OCI-LY7 (cell line): ENCODE results near the gene CST7. TPM values are rescaled to one million over a fixed set of nuclear protein-coding genes. Genes with fewer than 3 reads are reported as not detected.
"Not testable (repeated sequence)": the region's sequence is repeated elsewhere in the genome, so short reads cannot be mapped to it uniquely, and the experiment has no call there.

ENCODE experiments used
- BruUV-seq: library from RNA; stranded (reverse); fragments of 400-500 nt; replicated peaks from 2 replicates; lab custom pipeline; 2021; lab: Mats Ljungman, UMichigan
- CTCF ChIA-PET: fragments of 300-600 bp; sonication (Branson Sonifier 250); formaldehyde crosslinking; loops from one replicate; lab custom pipeline; 2022; ENCODE audit warnings: antibody characterized with exemption; ENCODE audit not compliant: unreplicated experiment; lab: Charles Lee
- POLR2A ChIA-PET: fragments of 300-600 bp; sonication (Branson Sonifier 250); formaldehyde crosslinking; loops from one replicate; lab custom pipeline; 2022; ENCODE audit warnings: antibody characterized with exemption; lab: Charles Lee
- DNase-seq: peaks from one replicate; pipeline ENCODE4 v3.0.0-alpha.2; 2015; ENCODE audit warnings: low spot score
- H2AFZ ChIP-seq: fragments of 200-600 bp; sonication (generic), shearing (Covaris generic); 2 replicates; pipeline ENCODE4 v1.6.1; 2014; ENCODE audit warnings: mild to moderate bottlenecking, antibody characterized with exemption, low read length, moderate library complexity
- H3K27ac ChIP-seq: fragments of 200-600 bp; sonication (generic); 2 replicates; pipeline ENCODE4 v1.5.1; 2014; ENCODE audit warnings: mixed run types, low read depth, mild to moderate bottlenecking, moderate library complexity, low read length, inconsistent platforms; ENCODE audit not compliant: poor library complexity, severe bottlenecking
- H3K36me3 ChIP-seq: fragments of 200-600 bp; sonication (generic); 2 replicates; pipeline ENCODE4 v1.6.1; 2014; ENCODE audit warnings: mild to moderate bottlenecking, antibody characterized with exemption, low read length, moderate library complexity, mixed read lengths; ENCODE audit not compliant: insufficient read depth
- H3K4me1 ChIP-seq: fragments of 200-600 bp; sonication (generic); 2 replicates; pipeline ENCODE4 v1.5.1; 2014; ENCODE audit warnings: mild to moderate bottlenecking, low read length; ENCODE audit not compliant: insufficient read depth, poor library complexity, severe bottlenecking
- H3K4me2 ChIP-seq: fragments of 200-600 bp; sonication (generic); 2 replicates; pipeline ENCODE4 v1.6.1; 2014; ENCODE audit warnings: mild to moderate bottlenecking, low read length
- H3K4me3 ChIP-seq: fragments of 200-600 bp; sonication (generic); 2 replicates; pipeline ENCODE4 v1.5.1; 2014; ENCODE audit warnings: mild to moderate bottlenecking, low read depth, low read length; ENCODE audit not compliant: poor library complexity, severe bottlenecking
- H3K79me2 ChIP-seq: fragments of 200-600 bp; sonication (generic); 2 replicates; pipeline ENCODE4 v1.6.1; 2016; ENCODE audit warnings: low read depth, mild to moderate bottlenecking, low read length, moderate library complexity, mixed read lengths; ENCODE audit not compliant: insufficient read depth
- H3K9me2 ChIP-seq: fragments of 200-600 bp; sonication (generic); 2 replicates; pipeline ENCODE4 v1.6.1; 2016; ENCODE audit warnings: mild to moderate bottlenecking, low read length, mixed read lengths; ENCODE audit not compliant: insufficient read depth
- H3K9me3 ChIP-seq: fragments of 200-600 bp; sonication (generic); 2 replicates; pipeline ENCODE4 v1.6.1; 2014; ENCODE audit warnings: mild to moderate bottlenecking, mixed run types, low read length, mixed read lengths
- H4K20me1 ChIP-seq: fragments of 200-600 bp; sonication (generic); 2 replicates; pipeline ENCODE4 v1.6.1; 2014; ENCODE audit warnings: mild to moderate bottlenecking, antibody characterized with exemption, low read length, moderate library complexity, mixed read lengths; ENCODE audit not compliant: insufficient read depth
- EZH2phosphoT487 ChIP-seq: fragments of 200-600 bp; sonication (generic); IDR thresholded peaks from 2 replicates; pipeline ENCODE4 v1.6.1; 2018; ENCODE audit warnings: low read depth, borderline replicate concordance, mild to moderate bottlenecking, mixed run types, antibody characterized with exemption, low read length, moderate library complexity, mixed read lengths
- intact Hi-C: fragments of 100-400 bp; cut with micrococcal nuclease; formaldehyde crosslinking; loops from one replicate; pipeline ENCODE4 v1.10.0; 2022; ENCODE audit not compliant: unreplicated experiment
- total RNA-seq, 2 experiments: library from RNA; depleted of rRNA in 1 of 2; stranded (reverse); fragments of >200 nt in 1 of 2; shearing (Covaris generic) in 1 of 2; gene quantifications; 2 replicates each; pipeline ENCODE4 v1.2.3, GENCODE V29; 2014 to 2022
- TF ChIP-seq, protein P1 (sequence below): fragments of 200-600 bp; sonication (generic); conservative IDR thresholded peaks from 2 replicates; pipeline ENCODE4 v1.5.1; 2014; ENCODE audit warnings: mild to moderate bottlenecking, antibody characterized with exemption, low read length, moderate library complexity, mixed read lengths

CST7 gene
- total RNA-seq, 2 experiments from 2014 or later, result not detected

DNA sequence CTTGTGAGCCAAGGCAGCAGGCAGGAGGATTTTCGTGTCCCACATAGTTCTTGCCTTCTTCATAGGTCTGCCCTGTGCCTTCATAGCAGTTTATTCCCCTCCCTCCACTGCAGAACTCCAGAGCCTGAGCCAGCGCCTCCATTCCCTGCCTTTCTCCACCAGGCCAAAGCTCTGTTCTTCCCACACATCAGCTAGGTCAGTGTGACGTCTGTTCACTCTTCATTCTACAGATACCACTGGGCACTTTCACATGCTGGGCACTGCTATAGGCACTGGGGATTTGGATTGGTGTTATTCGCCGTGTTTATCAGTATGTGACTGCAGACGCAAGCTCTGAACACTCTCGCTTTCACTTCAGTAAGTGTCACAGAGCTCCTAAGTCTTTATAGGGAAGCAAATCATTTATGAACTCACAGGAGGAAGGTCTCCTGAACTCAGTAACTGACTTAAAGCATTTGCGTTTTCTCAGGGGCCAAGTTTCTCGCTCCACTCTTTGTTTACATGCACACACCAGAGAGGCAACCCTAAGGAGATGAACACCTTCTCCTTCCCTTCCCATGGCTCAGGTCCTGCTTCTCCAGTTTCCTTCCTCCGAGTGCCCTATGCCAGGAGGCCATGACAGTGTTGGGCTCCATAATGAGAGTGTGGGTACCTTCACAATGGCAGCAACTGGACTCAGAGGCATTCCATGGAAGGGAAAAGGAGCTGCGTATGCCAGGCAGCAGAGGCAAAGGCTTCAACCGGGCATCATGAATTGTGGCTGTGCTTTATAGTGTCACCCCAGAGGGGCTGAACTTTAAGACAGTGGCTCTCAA lies 49.8 kb downstream of the CST7 start:
- ChIA-PET POLR2A (no interaction called here), CTCF (no interaction called here)
- no TSS peak for BruUV-seq
- no peak for DNase-seq
- Histone ChIP-seq H3K4me3 (no peak overlapping the region), H3K36me3 (no peaks in the 10 kb centered on the region), H3K9me2 (no peaks in the 10 kb centered on the region), H2AFZ (no peak overlapping the region), H3K27ac (no peak overlapping the region), H3K4me1 (peaks cover 4% of the 10 kb centered on the region), H3K4me2 (no peak overlapping the region), H3K9me3 (no peaks in the 10 kb centered on the region), H4K20me1 (no peaks in the 10 kb centered on the region), H3K79me2 (no peaks in the 10 kb centered on the region)
- TF ChIP-seq EZH2phosphoT487, result no peak
- TF ChIP-seq, protein P1, sequence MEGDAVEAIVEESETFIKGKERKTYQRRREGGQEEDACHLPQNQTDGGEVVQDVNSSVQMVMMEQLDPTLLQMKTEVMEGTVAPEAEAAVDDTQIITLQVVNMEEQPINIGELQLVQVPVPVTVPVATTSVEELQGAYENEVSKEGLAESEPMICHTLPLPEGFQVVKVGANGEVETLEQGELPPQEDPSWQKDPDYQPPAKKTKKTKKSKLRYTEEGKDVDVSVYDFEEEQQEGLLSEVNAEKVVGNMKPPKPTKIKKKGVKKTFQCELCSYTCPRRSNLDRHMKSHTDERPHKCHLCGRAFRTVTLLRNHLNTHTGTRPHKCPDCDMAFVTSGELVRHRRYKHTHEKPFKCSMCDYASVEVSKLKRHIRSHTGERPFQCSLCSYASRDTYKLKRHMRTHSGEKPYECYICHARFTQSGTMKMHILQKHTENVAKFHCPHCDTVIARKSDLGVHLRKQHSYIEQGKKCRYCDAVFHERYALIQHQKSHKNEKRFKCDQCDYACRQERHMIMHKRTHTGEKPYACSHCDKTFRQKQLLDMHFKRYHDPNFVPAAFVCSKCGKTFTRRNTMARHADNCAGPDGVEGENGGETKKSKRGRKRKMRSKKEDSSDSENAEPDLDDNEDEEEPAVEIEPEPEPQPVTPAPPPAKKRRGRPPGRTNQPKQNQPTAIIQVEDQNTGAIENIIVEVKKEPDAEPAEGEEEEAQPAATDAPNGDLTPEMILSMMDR, result no peak
- intact Hi-C loops, result loop anchor here (10.0 kb wide), 1 partner anchor 626 kb away; the partner anchor contains the start of gene NANP

DNA sequence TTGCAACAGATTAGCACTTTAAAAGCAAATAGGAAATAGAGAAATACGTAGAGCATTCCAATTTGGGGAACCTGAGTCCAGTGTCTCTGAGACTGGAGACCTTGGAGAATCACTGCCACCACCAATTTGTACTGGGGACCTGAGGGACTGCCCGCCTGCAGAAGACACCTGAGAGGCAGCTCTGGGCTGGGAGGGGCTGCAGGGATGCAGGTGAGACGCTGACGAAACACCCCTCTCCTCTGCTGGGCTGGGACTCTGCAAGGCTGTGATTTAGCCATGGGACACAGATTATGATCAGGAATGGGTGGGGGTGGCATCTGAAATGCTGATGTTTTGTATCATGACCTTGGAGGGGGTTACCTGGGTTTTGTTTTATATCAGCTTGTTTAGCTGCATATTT lies 50.5 kb downstream of the CST7 start:
- TF ChIP-seq, protein P1, result no peak
- no peak for TF ChIP-seq EZH2phosphoT487
- no TSS peak for BruUV-seq
- no peak overlapping the region for H3K4me3 ChIP-seq
- no peaks in the 10 kb centered on the region for H3K79me2 ChIP-seq
- DNase-seq, result no peak
- ChIA-PET CTCF (no interaction called here), POLR2A (interaction anchor here (1.2 kb wide), 1 partner anchor 37 kb away, joined by 4 read pairs; no protein-coding TSS in a partner anchor)
- H3K4me2 ChIP-seq, result no peak overlapping the region
- H3K4me1 ChIP-seq, result no peaks in the 10 kb centered on the region
- intact Hi-C loops, result loop anchor here (10.0 kb wide), 1 partner anchor 625 kb away; the partner anchor contains the start of gene NANP
- H4K20me1 ChIP-seq, result no peaks in the 10 kb centered on the region
- H3K9me2 ChIP-seq, result no peaks in the 10 kb centered on the region
- H3K36me3 ChIP-seq, result no peaks in the 10 kb centered on the region
- H3K27ac ChIP-seq, result no peak overlapping the region
- H3K9me3 ChIP-seq, result no peaks in the 10 kb centered on the region
- H2AFZ ChIP-seq, result no peak overlapping the region

DNA sequence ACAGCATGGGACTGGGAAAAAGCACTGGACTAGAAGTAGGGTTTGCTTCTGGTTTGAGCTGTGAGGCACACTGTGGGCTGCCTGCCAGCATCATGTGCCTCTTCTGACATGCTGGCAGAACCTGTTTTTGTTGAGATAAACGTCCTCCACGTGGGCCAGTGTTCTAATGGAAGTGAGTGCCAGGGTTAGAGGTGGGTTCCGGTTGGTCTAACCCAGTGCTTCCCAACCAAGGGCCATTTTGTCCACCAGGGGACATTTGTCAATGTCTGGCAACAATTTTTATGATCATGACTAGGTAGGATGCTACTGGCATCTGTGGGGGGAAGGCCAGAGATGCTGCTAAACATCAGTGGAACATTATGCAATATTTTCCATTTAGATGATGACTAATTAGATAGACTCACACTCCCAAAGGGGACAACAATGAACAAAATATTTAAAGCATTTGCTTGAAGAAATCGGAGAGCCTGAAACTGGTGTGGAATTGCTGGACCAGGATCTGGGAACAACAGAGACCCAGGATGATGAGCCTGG lies 51.3 kb downstream of the CST7 start:
- no peak overlapping the region for H2AFZ ChIP-seq
- H3K4me3 ChIP-seq, result no peak overlapping the region
- BruUV-seq, result no TSS peak
- no peaks in the 10 kb centered on the region for H3K4me1 ChIP-seq
- no peaks in the 10 kb centered on the region for H3K9me3 ChIP-seq
- H3K79me2 ChIP-seq, result no peaks in the 10 kb centered on the region
- intact Hi-C loops, result no loop called here
- no peaks in the 10 kb centered on the region for H3K9me2 ChIP-seq
- H4K20me1 ChIP-seq, result no peaks in the 10 kb centered on the region
- H3K36me3 ChIP-seq, result no peaks in the 10 kb centered on the region
- POLR2A ChIA-PET, result interaction anchor here (1.2 kb wide), 1 partner anchor 36 kb away, joined by 4 read pairs; no protein-coding TSS in a partner anchor
- no peak for TF ChIP-seq EZH2phosphoT487
- TF ChIP-seq, protein P1, result no peak
- H3K4me2 ChIP-seq, result no peak overlapping the region
- no peak overlapping the region for H3K27ac ChIP-seq
- CTCF ChIA-PET, result no interaction called here
- no peak for DNase-seq

DNA sequence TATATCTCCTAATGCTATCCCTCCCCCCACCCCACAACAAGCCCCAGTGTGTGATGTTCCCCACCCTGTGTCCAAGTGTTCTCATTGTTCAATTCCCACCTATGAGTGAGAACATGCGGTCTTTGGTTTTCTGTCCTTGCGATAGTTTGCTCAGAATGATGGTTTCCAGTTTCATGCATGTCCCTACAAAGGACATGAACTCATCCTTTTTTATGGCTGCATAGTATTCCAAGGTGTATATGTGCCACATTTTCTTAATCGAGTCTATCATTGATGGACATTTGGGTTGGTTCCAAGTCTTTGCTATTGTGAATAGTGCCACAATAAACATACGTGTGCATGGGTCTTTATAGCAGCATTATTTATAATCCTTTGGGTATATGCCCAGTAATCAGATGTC lies 52.3 kb downstream of the CST7 start:
- DNase-seq, CTCF ChIA-PET, H3K79me2 ChIP-seq, H3K9me2 ChIP-seq, H3K9me3 ChIP-seq, H3K27ac ChIP-seq, H2AFZ ChIP-seq, intact Hi-C loops, H4K20me1 ChIP-seq, BruUV-seq, H3K4me2 ChIP-seq, H3K4me3 ChIP-seq, H3K4me1 ChIP-seq, H3K36me3 ChIP-seq: not testable (repeated sequence)
- POLR2A ChIA-PET, result interaction anchor here (0.6 kb wide), 1 partner anchor 35 kb away, joined by 3 read pairs; no protein-coding TSS in a partner anchor
